ENCODE measurements around the gene RPL14.

The RPL14 gene

DNA sequence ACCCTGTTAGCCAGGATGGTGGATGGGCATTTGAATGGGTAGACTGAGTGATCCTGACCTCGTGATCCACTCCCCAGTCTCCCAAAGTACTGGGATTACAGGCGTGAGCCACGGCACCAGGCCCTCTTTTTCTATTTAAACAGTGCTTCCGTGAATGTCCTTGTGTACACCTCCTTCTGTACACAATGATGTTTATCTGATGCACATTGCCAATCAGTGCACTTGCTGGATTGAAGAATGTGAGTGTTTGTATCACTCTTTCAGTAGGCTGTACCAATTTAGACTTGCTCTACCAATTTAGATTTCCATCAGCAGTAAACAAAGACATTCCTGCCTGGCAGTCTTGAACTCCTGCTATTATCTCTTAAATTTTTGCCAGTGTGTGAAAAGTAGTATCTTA, 10.9 kb downstream of the RPL14 start:
- H3K36me3 ChIP-seq (ENCODE audit: control insufficient read depth in 4 of 4, insufficient read depth in 4 of 4, low read length in 3 of 4) = peaks cover 11 to 37% (median 23%) of the 10 kb centered on the region in 4 experiments
- WGBS (ENCODE audit: insufficient coverage) = 93% methylated on average over 3 of the region's 4 CpGs
- H3K4me3 ChIP-seq (ENCODE audit: control insufficient read depth in 1 of 7, extremely low read depth in 1 of 7, insufficient read depth in 4 of 7, low read depth in 2 of 7, low read length in 6 of 7) = no peak overlapping the region
- no peak overlapping the region for H3K27ac ChIP-seq (ENCODE audit: insufficient read depth in 1 of 2, low read depth in 1 of 2, low read length in 2 of 2, poor library complexity in 1 of 2, severe bottlenecking in 2 of 2)
- ChIA-PET CTCF (interaction anchor here (1.6 kb wide), 1 partner anchor 38 kb away, joined by 3 read pairs; the partner anchor contains the start of gene ZNF620), POLR2A (no interaction called here)
- DNase-seq = no peak
- H3K9me3 ChIP-seq (ENCODE audit: control extremely low read depth in 1 of 5, control insufficient read depth in 4 of 5, insufficient read depth in 2 of 5, low read depth in 1 of 5, low read length in 4 of 5) = no peaks in the 10 kb centered on the region
- no peaks in the 10 kb centered on the region for H3K4me1 ChIP-seq (ENCODE audit: control extremely low read depth in 1 of 4, control insufficient read depth in 4 of 4, insufficient read depth in 4 of 4, low read length in 3 of 4)
- H3K27me3 ChIP-seq (replicated peaks in 2 of 5; ENCODE audit: control insufficient read depth in 4 of 5, insufficient read depth in 5 of 5, low read length in 4 of 5) = no peaks in the 10 kb centered on the region

DNA sequence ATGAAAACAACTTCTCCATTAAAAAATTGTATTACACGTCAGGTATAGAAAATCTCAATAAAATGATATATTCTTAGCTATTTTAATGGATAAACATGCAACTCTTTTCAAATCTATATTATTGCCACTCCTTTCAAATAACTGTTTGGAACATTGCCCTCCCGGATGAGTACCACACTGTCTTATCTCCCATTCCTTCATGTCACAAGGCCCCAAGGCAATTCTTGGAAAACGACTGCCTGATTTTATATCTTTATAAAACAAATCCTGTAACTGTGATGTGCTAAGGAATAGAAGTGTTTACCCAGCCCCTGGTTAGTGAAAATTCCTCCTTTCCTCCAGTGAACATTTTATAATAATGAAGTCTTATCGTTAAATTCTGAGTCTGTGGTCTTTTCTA, 13.6 kb downstream of the RPL14 start:
- no peaks in the 10 kb centered on the region for H3K4me1 ChIP-seq (ENCODE audit: control extremely low read depth in 1 of 4, control insufficient read depth in 4 of 4, insufficient read depth in 4 of 4, low read length in 3 of 4)
- POLR2A ChIA-PET = no interaction called here
- CTCF ChIA-PET = interaction anchor here (0.6 kb wide), 1 partner anchor 43 kb away, joined by 3 read pairs; no protein-coding TSS in a partner anchor

DNA sequence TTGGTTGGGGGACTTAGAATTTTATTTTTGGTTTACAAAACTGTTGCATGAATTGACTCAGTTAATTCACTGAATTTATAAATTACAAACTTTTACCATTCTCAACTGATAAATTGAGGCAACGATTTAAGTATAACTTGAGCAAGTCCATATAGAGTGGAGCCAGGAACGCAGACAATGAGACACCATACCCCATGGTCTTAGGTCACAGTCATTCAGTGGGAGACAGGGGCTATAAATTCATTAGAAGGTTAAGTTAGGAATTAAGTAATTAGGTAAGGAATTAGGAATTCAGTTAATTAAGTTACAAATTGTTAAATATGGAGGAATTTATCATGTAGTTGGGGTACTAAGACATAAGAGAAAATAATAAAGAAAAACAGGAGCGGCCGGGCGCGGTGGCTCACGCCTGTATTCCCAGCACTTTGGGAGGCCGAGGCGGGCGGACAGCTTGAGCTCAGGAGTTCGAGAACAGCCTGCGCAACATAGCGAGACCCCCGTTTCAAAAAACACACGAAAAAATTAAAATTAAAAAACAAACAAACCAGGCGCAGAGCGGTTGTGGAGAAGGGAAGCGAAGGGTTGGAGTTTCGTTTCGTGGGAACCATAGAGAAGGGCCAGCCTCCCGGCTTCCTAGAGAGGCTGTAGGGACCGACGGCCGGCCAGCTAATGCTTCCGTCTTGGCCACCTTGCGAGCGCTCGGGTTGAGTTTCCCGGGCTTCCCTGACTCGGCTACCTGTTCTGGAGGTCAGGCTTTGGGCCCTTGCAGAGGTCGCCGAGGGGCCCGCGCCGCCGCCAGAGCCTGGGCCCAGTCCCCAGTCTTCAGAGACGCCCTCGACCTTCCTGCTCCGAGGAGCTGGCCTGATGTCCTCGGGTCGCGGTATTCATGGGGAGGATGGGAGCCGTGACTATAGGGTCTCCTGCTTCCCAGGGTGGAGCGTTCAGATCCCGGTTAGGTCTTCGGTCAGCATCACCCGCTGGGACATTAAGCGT, 19.6 kb downstream of the RPL14 start, which contains the start of gene ZNF619:
Gene ZNF619 (plus strand): TSS at position 645 of the 993 bp plus-strand sequence. CDS start 858 bp downstream, outside the sequence.
- POLR2A ChIA-PET = interaction anchor here (1.9 kb wide), 1 partner anchor 12 kb away, joined by 8 read pairs; no protein-coding TSS in a partner anchor
- peaks cover 1 to 22% (median 15%) of the 10 kb centered on the region in 4 experiments for H3K36me3 ChIP-seq (ENCODE audit: control insufficient read depth in 4 of 4, insufficient read depth in 4 of 4, low read length in 3 of 4)
- 1% methylated on average over 30 of the region's 48 CpGs for WGBS (ENCODE audit: insufficient coverage)
- H3K4me3 ChIP-seq (ENCODE audit: control insufficient read depth in 1 of 7, extremely low read depth in 1 of 7, insufficient read depth in 4 of 7, low read depth in 2 of 7, low read length in 6 of 7) = peak within 1 kb of the TSS; percentile 91 to 94 (median 93)
- H3K27ac ChIP-seq (ENCODE audit: insufficient read depth in 1 of 2, low read depth in 1 of 2, low read length in 2 of 2, poor library complexity in 1 of 2, severe bottlenecking in 2 of 2) = peak within 1 kb of the TSS; percentile 88 to 95
- no peaks in the 10 kb centered on the region for H3K9me3 ChIP-seq (ENCODE audit: control extremely low read depth in 1 of 5, control insufficient read depth in 4 of 5, insufficient read depth in 2 of 5, low read depth in 1 of 5, low read length in 4 of 5)
- CTCF ChIA-PET = interaction anchor here (1.6 kb wide), 1 partner anchor 14 kb away, joined by 4 read pairs; no protein-coding TSS in a partner anchor
- H3K4me1 ChIP-seq (ENCODE audit: control extremely low read depth in 1 of 4, control insufficient read depth in 4 of 4, insufficient read depth in 4 of 4, low read length in 3 of 4) = peaks cover 3 to 13% (median 6%) of the 10 kb centered on the region in 4 experiments
- peak; percentile 71 to 80 (median 79) for DNase-seq
- no peaks in the 10 kb centered on the region for H3K27me3 ChIP-seq (replicated peaks in 2 of 5; ENCODE audit: control insufficient read depth in 4 of 5, insufficient read depth in 5 of 5, low read length in 4 of 5)

More for the DNA sequence above, 13.6 kb downstream of the RPL14 start:
- no peaks in the 10 kb centered on the region for H3K9me3 ChIP-seq (ENCODE audit: control extremely low read depth in 1 of 5, control insufficient read depth in 4 of 5, insufficient read depth in 2 of 5, low read depth in 1 of 5, low read length in 4 of 5)
- WGBS (ENCODE audit: insufficient coverage) = no CpG with 5 or more reads among the region's 4 CpGs
- H3K27me3 ChIP-seq (replicated peaks in 2 of 5; ENCODE audit: control insufficient read depth in 4 of 5, insufficient read depth in 5 of 5, low read length in 4 of 5) = no peaks in the 10 kb centered on the region
- DNase-seq = no peak
- H3K36me3 ChIP-seq (ENCODE audit: control insufficient read depth in 4 of 4, insufficient read depth in 4 of 4, low read length in 3 of 4) = peaks cover 2 to 10% (median 5%) of the 10 kb centered on the region in 4 experiments
- no peak overlapping the region for H3K27ac ChIP-seq (ENCODE audit: insufficient read depth in 1 of 2, low read depth in 1 of 2, low read length in 2 of 2, poor library complexity in 1 of 2, severe bottlenecking in 2 of 2)
- no peak overlapping the region for H3K4me3 ChIP-seq (ENCODE audit: control insufficient read depth in 1 of 7, extremely low read depth in 1 of 7, insufficient read depth in 4 of 7, low read depth in 2 of 7, low read length in 6 of 7)

DNA sequence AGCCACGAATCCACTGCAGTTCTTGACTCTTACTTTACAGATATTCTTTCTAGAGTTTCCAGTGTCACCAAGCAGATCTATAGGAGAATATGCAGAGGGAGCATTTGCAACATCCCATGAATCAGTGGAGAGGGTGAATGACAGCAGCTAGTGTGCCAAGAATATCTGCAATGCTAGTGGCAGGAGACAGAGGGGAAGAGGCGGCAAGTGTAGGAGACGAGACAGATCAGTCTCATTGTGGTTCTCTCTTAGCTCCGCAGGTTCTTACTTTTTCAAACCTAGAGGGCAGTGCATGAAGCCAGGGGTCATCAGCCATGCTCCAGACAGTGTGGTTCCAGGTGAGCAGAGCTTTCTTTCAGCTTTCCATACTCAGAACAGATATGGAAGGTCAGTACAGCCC, 20.5 kb downstream of the RPL14 start:
- WGBS (ENCODE audit: insufficient coverage) = 20% methylated on average over 1 of the region's 4 CpGs
- Histone ChIP-seq H3K36me3 (ENCODE audit: control insufficient read depth in 4 of 4, insufficient read depth in 4 of 4, low read length in 3 of 4) (peaks cover 10 to 31% (median 21%) of the 10 kb centered on the region in 4 experiments), H3K4me1 (ENCODE audit: control extremely low read depth in 1 of 4, control insufficient read depth in 4 of 4, insufficient read depth in 4 of 4, low read length in 3 of 4) (peaks cover 3 to 13% (median 6%) of the 10 kb centered on the region in 4 experiments), H3K27me3 (replicated peaks in 2 of 5; ENCODE audit: control insufficient read depth in 4 of 5, insufficient read depth in 5 of 5, low read length in 4 of 5) (no peaks in the 10 kb centered on the region), H3K4me3 (ENCODE audit: control insufficient read depth in 1 of 7, extremely low read depth in 1 of 7, insufficient read depth in 4 of 7, low read depth in 2 of 7, low read length in 6 of 7) (peak overlapping the region in 6 of 7 experiments; percentile 91 to 94 (median 94)), H3K9me3 (ENCODE audit: control extremely low read depth in 1 of 5, control insufficient read depth in 4 of 5, insufficient read depth in 2 of 5, low read depth in 1 of 5, low read length in 4 of 5) (no peaks in the 10 kb centered on the region), H3K27ac (ENCODE audit: insufficient read depth in 1 of 2, low read depth in 1 of 2, low read length in 2 of 2, poor library complexity in 1 of 2, severe bottlenecking in 2 of 2) (peak overlapping the region in 1 of 2 experiments; percentile 95)
- CTCF ChIA-PET = no interaction called here
- POLR2A ChIA-PET = interaction anchor here (0.5 to 1.9 kb wide), 2 partner anchors 11 to 13 kb away, joined by 8 to 9 read pairs; no protein-coding TSS in a partner anchor
- DNase-seq = no peak

DNA sequence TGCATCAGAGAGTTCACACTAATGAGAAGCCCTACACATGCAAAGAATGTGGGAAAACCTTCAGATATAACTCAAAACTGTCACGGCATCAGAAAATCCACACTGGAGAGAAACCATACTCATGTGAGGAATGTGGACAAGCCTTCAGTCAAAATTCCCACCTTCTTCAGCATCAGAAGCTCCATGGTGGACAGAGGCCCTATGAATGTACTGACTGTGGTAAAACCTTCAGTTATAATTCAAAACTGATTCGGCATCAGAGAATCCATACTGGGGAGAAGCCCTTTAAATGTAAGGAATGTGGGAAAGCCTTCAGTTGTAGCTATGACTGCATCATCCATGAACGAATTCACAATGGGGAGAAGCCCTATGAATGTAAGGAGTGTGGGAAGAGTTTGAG, 30.0 kb downstream of the RPL14 start:
- no peaks in the 10 kb centered on the region for H3K4me1 ChIP-seq (ENCODE audit: control extremely low read depth in 1 of 4, control insufficient read depth in 4 of 4, insufficient read depth in 4 of 4, low read length in 3 of 4)
- no peaks in the 10 kb centered on the region for H3K27me3 ChIP-seq (replicated peaks in 2 of 5; ENCODE audit: control insufficient read depth in 4 of 5, insufficient read depth in 5 of 5, low read length in 4 of 5)
- POLR2A ChIA-PET = no interaction called here
- H3K4me3 ChIP-seq (ENCODE audit: control insufficient read depth in 1 of 7, extremely low read depth in 1 of 7, insufficient read depth in 4 of 7, low read depth in 2 of 7, low read length in 6 of 7) = no peak overlapping the region
- CTCF ChIA-PET = interaction anchor here (0.6 to 1.9 kb wide), 3 partner anchors 18 to 715 kb away, joined by 3 to 6 read pairs (median 5); partner anchors contain the start of gene ZNF620
- H3K27ac ChIP-seq (ENCODE audit: insufficient read depth in 1 of 2, low read depth in 1 of 2, low read length in 2 of 2, poor library complexity in 1 of 2, severe bottlenecking in 2 of 2) = no peak overlapping the region
- H3K9me3 ChIP-seq (ENCODE audit: control extremely low read depth in 1 of 5, control insufficient read depth in 4 of 5, insufficient read depth in 2 of 5, low read depth in 1 of 5, low read length in 4 of 5) = peaks cover 8 to 39% (median 25%) of the 10 kb centered on the region in 5 experiments
- DNase-seq = no peak
- 94% methylated on average over 3 of the region's 3 CpGs for WGBS (ENCODE audit: insufficient coverage)
- peaks cover 30 to 69% (median 50%) of the 10 kb centered on the region in 4 experiments for H3K36me3 ChIP-seq (ENCODE audit: control insufficient read depth in 4 of 4, insufficient read depth in 4 of 4, low read length in 3 of 4)

DNA sequence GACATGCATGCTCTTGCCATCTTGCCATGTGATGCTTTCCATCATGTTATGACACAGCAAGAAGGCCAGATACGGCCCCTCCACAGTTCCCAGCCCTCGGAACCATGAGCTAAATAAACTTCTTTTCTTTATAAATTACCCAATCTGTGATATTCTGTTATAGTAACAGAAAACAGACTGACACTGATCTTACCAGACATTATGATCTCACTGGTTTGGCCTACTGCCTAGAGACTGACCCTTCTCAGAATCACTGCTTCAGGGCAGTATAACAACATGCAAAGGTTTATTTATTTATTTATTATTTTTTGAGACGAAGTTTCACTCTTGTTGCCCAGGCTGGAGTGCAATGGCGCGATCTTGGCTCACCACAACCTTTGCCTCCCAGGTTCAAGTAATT, 33.8 kb downstream of the RPL14 start:
- WGBS (ENCODE audit: insufficient coverage) = no CpG with 5 or more reads among the region's 5 CpGs
- H3K9me3 ChIP-seq (ENCODE audit: control extremely low read depth in 1 of 5, control insufficient read depth in 4 of 5, insufficient read depth in 2 of 5, low read depth in 1 of 5, low read length in 4 of 5) = peaks cover 8 to 27% (median 19%) of the 10 kb centered on the region in 5 experiments
- ChIA-PET CTCF (interaction anchor here (1.0 kb wide), 1 partner anchor 15 kb away, joined by 4 read pairs; the partner anchor contains the start of gene ZNF619), POLR2A (no interaction called here)
- H3K4me1 ChIP-seq (ENCODE audit: control extremely low read depth in 1 of 4, control insufficient read depth in 4 of 4, insufficient read depth in 4 of 4, low read length in 3 of 4) = no peaks in the 10 kb centered on the region
- H3K27ac ChIP-seq (ENCODE audit: insufficient read depth in 1 of 2, low read depth in 1 of 2, low read length in 2 of 2, poor library complexity in 1 of 2, severe bottlenecking in 2 of 2) = no peak overlapping the region
- no peak for DNase-seq
- H3K27me3 ChIP-seq (replicated peaks in 2 of 5; ENCODE audit: control insufficient read depth in 4 of 5, insufficient read depth in 5 of 5, low read length in 4 of 5) = no peaks in the 10 kb centered on the region
- no peak overlapping the region for H3K4me3 ChIP-seq (ENCODE audit: control insufficient read depth in 1 of 7, extremely low read depth in 1 of 7, insufficient read depth in 4 of 7, low read depth in 2 of 7, low read length in 6 of 7)
- H3K36me3 ChIP-seq (ENCODE audit: control insufficient read depth in 4 of 4, insufficient read depth in 4 of 4, low read length in 3 of 4) = peaks cover 20 to 34% (median 27%) of the 10 kb centered on the region in 4 experiments
